CD1c-positive myeloid dendritic cell (primary cell): ENCODE results near the gene IL34.
"Not testable (repeated sequence)": the region's sequence is repeated elsewhere in the genome, so short reads cannot be mapped to it uniquely, and the experiment has no call there.

Experiments used
- DNase-seq: peaks from one replicate; pipeline ENCODE4 v3.0.0-alpha.2; 2016; ENCODE audit errors: extremely low spot score

The IL34 gene

GRCh38 chr16:70646260-70647241 lies at the start of gene IL34:
Gene IL34 (plus strand): TSS chr16:70646559. CDS start chr16:70646948, 389 bp downstream.
- no peak for DNase-seq

- DNase-seq: no peak
Observed at GRCh38 chr16:70597135-70597835, 49.1 kb upstream of the IL34 start.

- no peak for DNase-seq
Observed at GRCh38 chr16:70598937-70599503, 47.3 kb upstream of the IL34 start.

- no peak for DNase-seq
Observed at GRCh38 chr16:70600730-70601129, 45.6 kb upstream of the IL34 start.

GRCh38 chr16:70601576-70602575 lies 44.5 kb upstream of the IL34 start:
- no peak for DNase-seq

GRCh38 chr16:70602831-70603230 lies 43.5 kb upstream of the IL34 start:
- DNase-seq: no peak

GRCh38 chr16:70604407-70605282 lies 41.7 kb upstream of the IL34 start:
- DNase-seq: no peak

- no peak for DNase-seq
Observed at GRCh38 chr16:70605283-70605657, 41.1 kb upstream of the IL34 start.

GRCh38 chr16:70608521-70608920 lies 37.8 kb upstream of the IL34 start:
- DNase-seq: no peak

GRCh38 chr16:70610273-70611223 lies 35.8 kb upstream of the IL34 start:
- no peak for DNase-seq

GRCh38 chr16:70611224-70611598 lies 35.1 kb upstream of the IL34 start:
- no peak for DNase-seq

- DNase-seq: no peak
Observed at GRCh38 chr16:70611785-70612303, 34.5 kb upstream of the IL34 start.

- DNase-seq: no peak
Observed at GRCh38 chr16:70612931-70613330, 33.4 kb upstream of the IL34 start.

- DNase-seq: no peak
Observed at GRCh38 chr16:70614208-70614951, 32.0 kb upstream of the IL34 start.

GRCh38 chr16:70615945-70616344 lies 30.4 kb upstream of the IL34 start:
- no peak for DNase-seq

- not testable (repeated sequence) for DNase-seq
Observed at GRCh38 chr16:70621864-70622263, 24.5 kb upstream of the IL34 start.

- no peak for DNase-seq
Observed at GRCh38 chr16:70627696-70628095, 18.7 kb upstream of the IL34 start.
